Measurements from ENCODE around the gene BABAM2.
"Not testable (repeated sequence)": the region's sequence is repeated elsewhere in the genome, so short reads cannot be mapped to it uniquely, and the experiment has no call there.

The BABAM2 gene

GRCh38 chr2:28247290-28247689, 356.8 kb downstream of the BABAM2 start:
- H3K4me3 ChIP-seq (ENCODE audit: low read depth, low read length) = no peak overlapping the region
- DNase-seq (ENCODE audit: low read depth) = no peak
- TF ChIP-seq, protein P1, sequence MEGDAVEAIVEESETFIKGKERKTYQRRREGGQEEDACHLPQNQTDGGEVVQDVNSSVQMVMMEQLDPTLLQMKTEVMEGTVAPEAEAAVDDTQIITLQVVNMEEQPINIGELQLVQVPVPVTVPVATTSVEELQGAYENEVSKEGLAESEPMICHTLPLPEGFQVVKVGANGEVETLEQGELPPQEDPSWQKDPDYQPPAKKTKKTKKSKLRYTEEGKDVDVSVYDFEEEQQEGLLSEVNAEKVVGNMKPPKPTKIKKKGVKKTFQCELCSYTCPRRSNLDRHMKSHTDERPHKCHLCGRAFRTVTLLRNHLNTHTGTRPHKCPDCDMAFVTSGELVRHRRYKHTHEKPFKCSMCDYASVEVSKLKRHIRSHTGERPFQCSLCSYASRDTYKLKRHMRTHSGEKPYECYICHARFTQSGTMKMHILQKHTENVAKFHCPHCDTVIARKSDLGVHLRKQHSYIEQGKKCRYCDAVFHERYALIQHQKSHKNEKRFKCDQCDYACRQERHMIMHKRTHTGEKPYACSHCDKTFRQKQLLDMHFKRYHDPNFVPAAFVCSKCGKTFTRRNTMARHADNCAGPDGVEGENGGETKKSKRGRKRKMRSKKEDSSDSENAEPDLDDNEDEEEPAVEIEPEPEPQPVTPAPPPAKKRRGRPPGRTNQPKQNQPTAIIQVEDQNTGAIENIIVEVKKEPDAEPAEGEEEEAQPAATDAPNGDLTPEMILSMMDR (conservative IDR thresholded peaks at IDR 0.05; ENCODE audit: low read depth, low read length) = no peak

- TF ChIP-seq, protein P1 (conservative IDR thresholded peaks at IDR 0.05; ENCODE audit: low read depth, low read length) = no peak
- no peak overlapping the region for H3K4me3 ChIP-seq (ENCODE audit: low read depth, low read length)
- no peak for DNase-seq (ENCODE audit: low read depth)
These were observed 357.2 kb downstream of the BABAM2 start for GRCh38 chr2:28247734-28248133.

- no peak for DNase-seq (ENCODE audit: low read depth)
- no peak overlapping the region for H3K4me3 ChIP-seq (ENCODE audit: low read depth, low read length)
- TF ChIP-seq, protein P1 (conservative IDR thresholded peaks at IDR 0.05; ENCODE audit: low read depth, low read length) = no peak
These were observed 358.0 kb downstream of the BABAM2 start for GRCh38 chr2:28248511-28248910.

- no peak overlapping the region for H3K4me3 ChIP-seq (ENCODE audit: low read depth, low read length)
- peak; percentile 88 for DNase-seq (ENCODE audit: low read depth)
- TF ChIP-seq, protein P1 (conservative IDR thresholded peaks at IDR 0.05; ENCODE audit: low read depth, low read length) = no peak
These were observed 359.5 kb downstream of the BABAM2 start for GRCh38 chr2:28250006-28250405.

GRCh38 chr2:28251337-28251736, 360.8 kb downstream of the BABAM2 start:
- TF ChIP-seq, protein P1 (conservative IDR thresholded peaks at IDR 0.05; ENCODE audit: low read depth, low read length) = no peak
- DNase-seq (ENCODE audit: low read depth) = no peak
- no peak overlapping the region for H3K4me3 ChIP-seq (ENCODE audit: low read depth, low read length)

- no peak for DNase-seq (ENCODE audit: low read depth)
- TF ChIP-seq, protein P1 (conservative IDR thresholded peaks at IDR 0.05; ENCODE audit: low read depth, low read length) = no peak
- no peak overlapping the region for H3K4me3 ChIP-seq (ENCODE audit: low read depth, low read length)
These were observed 361.8 kb downstream of the BABAM2 start for GRCh38 chr2:28252311-28252710.

DNA sequence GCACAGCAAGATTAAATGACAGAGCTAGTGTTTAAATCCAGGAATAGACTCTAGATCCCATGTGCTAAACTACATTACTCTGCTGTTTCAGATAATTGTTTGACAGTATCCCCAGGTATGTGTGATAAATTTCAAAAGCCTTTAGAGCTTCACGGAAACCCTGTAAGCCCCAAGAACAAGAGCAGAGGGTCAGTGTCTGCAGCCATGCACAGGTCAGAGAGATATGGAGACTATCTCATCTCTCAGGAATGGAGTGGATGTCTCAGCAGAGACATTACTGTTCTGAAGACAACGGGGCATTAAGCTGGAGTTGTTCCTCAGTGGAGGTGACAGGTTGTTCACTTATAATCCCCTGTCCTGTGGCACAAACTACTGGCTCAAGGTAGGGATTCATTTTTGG, 363.0 kb downstream of the BABAM2 start:
- H3K4me3 ChIP-seq (ENCODE audit: low read depth, low read length) = no peak overlapping the region
- no peak for DNase-seq (ENCODE audit: low read depth)
- TF ChIP-seq, protein P1 (conservative IDR thresholded peaks at IDR 0.05; ENCODE audit: low read depth, low read length) = no peak

DNA sequence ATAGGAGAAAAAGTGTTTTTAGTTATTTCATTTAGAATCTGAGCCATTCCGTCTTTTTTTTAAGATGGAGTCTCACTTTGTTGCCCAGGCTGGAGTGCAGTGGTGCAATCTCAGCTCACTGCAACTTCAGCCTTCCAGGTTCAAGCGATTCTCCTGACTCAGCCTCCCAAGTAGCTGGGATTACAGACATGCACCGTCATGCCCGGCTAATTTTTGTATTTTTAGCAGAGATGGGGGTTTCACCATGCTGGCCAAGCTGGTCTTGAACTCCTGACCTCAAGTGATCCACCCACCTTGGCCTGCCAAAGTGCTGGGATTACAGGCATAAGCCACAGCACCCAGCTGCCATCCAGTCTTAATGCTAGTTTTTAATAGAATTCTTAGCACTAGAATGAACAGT, 364.7 kb downstream of the BABAM2 start:
- H3K4me3 ChIP-seq (ENCODE audit: low read depth, low read length); DNase-seq (ENCODE audit: low read depth): not testable (repeated sequence)
